Hindlimb muscle (tissue), 1 donor: ENCODE results near the gene CRADD. TPM values are rescaled to one million over a fixed set of nuclear protein-coding genes. Genes with fewer than 3 reads are reported as not detected.
"Not testable (repeated sequence)": the region's sequence is repeated elsewhere in the genome, so short reads cannot be mapped to it uniquely, and the experiment has no call there.

ENCODE experiments used
- DNase-seq: peaks from one replicate; pipeline ENCODE4 v3.0.0-alpha.2; 2013
- polyA plus RNA-seq: library from polyadenylated mRNA; unstranded; fragments of 120-200 nt; gene quantifications from one replicate; pipeline ENCODE4 v1.2.1, GENCODE V29; 2013; ENCODE audit not compliant: insufficient read length

The CRADD gene
- polyA plus RNA-seq, 1 donor: 12.3 TPM

DNA sequence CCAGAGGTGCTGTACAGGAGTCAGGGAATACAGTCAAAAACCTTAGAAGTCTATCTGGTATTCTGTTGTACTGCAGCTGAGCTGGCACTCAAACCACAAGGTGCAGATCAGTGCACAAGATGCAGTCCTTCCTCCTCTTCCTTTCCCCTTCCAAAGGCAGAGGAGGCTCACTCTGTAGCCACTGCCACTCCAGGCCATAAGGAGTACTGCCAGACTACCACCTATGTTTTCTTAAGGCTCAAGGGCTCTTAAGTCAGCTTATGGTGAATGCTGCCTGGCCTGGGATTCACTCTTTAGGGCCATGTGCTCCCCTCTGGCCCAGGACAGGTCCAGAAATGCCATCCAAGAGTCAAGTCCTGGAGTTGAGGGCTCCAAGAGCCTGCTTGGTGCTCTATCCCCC, 200.3 kb downstream of the CRADD start:
- no peak for DNase-seq

DNA sequence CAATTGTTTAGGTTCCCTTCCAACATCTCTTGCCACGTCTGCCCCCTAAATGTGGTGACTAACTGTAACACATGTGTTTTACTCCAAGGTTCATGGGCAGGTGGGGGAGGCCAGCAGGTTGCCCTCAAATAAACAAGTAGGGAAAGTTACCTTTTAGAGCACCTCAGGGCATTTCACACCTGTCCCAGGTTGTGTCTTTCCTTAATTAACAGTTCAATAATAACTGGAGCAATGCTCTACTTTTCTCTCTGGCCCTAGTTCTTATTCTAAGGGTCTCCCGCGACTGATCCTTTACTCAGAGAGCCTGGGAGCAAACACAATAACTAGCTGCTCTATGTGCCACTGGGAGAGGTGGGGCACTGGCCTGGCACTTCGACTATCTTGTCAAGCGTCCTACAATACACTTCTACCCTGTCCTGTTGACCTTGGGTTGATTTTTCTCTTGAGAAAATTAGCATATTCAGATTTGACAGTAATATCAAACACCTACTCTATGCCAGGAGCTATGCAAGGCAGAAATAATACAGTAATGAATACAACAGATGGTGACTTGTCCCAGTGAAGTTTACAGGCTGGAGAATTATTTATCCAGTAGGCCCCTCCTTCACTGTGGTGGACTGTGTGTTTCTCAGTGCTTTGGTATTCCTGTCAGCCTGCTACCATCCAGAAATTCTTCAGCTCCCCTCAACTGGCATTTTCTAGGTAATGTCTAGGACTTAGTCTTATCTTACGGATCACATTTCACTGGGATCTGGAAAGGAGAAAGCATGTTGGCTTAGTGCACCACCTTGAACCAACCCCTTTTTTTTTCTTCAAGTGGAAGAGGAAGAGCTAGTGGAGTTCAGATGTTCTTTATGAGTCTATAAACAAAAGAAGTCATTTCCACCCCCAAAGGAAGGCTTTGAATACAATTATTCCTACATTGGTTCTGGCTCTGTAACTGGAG, 202.6 kb downstream of the CRADD start:
- DNase-seq: no peak

DNA sequence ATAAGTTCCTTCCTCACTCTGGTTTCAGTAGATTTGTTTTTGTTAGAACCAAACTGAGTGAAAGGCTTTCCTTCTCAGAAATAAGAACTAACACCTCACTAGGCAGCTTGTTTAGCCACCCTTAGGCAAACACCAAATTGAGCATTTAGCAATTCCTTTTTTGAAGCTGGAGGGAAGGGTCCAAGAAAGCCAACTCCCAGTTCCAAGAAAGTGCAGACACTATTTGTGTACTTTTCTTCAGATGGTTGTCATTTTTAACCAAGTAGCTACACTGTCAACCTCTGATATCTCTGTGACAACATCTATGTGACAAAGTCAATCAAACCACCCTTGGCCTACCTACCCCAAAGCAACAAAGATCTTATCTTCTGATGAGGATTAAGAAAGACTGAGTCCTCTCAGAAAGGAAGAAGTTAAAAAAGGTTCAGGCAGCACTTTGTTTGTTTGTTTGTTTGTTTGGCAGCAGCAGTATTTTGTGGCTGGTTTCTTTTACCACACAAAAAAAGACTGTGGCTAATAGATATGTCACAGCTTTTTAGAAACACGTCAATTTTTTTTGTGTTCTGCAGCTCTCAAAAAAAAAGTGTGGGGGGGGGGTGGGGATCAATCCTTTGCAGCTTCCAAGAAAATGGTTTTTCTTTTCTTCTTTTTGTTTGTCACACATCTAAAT, 203.8 kb downstream of the CRADD start:
- DNase-seq: no peak

DNA sequence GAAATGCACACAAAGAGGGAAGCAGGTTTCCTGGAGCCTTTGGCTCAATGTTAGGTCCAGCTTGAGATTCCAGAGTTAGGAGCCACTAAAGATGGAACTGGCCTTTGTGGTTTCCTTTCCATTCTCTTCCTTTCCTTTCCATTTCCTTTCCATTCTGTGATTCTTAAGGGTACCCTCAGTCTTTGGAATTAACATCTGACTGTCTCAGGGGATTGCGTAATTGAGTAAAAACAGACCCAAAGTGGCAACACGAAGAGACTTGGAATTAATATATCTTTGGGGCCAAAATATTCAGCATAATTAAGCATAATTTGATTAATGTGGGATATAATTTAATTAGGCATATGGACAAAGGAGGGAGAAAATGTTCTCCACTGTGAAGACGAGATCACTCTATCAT, 205.6 kb downstream of the CRADD start:
- DNase-seq: no peak

DNA sequence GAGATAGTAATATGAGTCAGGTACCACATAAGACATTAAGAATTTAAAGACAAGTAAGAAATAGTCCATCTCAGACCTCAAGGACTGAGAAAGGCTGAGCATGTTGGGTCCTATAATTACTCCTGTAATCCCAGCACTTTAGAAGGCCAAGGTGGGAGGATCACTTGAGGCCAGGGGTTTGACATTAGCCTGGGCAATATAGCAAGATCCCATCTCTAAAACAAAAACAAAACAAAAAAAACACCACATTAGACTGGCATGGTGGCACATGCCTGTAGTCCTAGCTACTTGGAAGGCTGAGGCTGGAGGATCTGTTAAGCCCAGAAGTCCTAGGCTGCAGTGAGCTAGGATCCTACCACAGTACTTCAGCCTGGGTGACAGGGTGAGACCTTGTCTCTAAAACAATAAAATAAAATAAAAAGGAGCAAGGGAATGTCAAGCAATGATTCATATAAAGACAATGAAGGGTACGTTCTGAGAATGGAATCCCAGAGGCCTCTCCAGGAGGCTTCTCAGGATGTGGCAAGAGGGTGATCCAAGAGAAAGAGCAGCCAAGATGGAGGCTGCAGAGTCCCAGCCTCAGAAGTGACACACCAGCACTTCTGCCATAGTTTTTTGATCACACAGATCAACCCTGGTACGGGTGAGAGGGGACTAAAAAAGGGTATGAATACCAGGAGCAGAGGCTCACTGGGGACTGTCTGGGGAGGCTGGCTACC, 206.4 kb downstream of the CRADD start:
- no peak for DNase-seq

DNA sequence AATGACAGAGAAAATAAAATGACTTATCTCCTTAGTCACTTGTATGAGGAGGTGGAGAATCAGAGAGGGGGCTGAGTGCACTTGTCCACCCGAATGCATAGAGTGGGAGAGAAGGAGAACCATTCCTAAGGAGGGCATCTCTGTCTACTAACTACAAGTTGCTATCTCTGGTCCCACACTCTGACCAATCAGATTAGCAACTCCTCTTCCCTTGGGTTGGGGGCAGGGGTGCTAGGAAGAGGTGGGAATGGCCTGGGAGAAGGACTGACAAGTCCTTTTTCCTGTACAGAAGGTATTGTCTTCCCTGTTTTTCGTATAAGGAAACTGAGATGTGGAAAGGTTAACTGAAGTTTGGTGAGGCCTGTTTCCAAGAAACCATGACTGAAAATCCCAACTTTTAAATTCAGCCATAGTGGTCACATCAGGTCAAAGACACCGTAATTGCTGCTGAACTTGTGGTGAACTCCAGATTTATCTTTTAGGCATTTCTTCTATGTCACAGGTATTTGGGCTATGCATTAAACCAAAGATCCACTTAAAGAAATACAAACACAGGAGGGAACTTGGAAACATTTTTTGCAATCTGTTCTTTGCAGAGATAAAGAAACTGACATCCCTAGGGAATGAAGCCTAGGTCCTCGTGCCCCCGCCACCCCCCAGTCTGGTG, 207.8 kb downstream of the CRADD start:
- DNase-seq: no peak

DNA sequence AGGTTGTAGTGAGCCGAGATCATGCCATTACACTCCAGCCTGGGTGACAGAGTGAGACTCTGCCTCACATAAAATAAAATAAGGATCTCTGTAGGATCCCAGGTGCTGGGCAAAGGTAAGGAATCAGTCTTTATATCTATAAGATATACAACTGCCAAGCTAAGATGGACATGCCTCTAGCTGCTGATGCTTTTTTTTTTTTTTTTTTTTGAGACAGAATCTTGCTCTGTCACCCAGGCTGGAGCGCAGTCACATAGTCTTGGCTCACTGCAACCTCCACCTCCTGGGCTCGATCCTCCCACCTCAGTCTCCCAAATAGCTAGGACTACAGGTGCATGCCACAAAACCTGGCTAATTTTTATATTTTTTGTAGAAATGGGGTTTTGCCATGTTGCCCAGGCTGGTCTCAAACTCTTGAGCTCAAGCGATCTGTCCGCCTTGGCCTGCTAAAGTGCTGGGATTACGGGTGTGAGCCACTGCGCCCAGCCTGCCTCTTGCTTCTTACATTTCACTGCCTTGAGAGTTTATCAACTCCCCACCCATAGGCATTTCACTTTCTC, 208.9 kb downstream of the CRADD start:
- not testable (repeated sequence) for DNase-seq

DNA sequence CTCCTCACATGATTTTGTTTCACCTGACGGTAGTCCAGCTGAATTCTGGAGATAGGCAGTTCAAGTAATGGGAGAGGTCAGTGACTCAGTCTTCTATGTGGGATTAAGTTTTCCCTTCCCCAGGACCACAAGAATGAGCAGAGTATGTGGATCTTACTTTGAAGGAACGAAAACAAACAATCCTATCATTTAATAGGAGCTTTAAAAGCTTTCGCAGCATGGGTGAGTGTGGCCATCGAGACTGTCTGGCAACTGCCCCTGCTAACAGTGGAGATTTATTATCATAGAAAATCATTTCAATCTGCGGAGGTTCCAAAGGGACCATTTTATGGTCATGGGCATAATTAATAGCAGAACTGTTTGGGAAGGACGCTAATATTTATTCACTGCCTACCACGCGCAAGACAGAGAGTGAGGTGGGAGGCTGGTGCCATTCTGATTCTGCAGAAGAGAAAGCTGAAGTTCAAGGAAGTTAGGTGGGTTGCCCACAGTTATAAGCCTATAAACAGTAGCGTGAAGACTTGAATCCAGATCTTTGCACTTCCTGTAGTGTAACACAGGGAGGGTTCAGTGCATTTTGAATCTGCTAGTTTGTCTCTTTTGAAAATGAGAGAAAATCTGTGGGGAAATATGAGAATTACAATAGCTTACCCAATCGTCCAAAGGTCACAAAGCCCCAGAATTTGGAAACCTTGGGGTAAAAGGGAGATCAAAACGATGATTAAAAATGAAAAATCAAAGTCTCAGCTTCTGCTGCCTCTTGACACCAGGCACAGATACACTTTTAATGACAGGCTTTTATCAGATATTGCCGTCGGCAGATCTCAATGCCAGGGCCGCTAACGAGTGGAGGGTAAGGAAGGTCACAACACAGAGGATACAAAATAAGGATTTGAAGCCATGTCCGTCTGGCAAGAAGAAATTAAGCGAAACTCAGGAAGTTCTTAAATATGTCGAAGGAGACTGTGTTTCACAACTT, 209.6 kb downstream of the CRADD start:
- DNase-seq: no peak

DNA sequence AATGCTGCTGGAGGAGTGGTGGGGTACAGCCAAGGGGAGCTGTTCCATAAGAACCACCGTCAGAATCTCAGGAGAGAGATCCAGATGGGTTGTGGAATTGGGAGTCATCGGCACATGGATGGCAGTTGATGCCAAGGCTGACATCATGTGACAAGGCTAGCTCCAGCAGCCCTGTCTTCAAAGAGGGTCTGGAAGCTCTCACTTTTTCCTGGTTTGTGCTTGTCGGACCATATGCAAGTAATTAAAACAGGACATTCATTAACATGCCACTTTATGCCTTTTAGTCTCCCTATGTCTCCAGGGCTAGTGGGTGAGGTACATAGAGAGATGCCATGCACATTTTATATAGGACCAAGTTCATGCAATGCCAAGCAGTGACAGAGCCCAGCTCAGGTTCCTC, 211.8 kb downstream of the CRADD start:
- DNase-seq: no peak

DNA sequence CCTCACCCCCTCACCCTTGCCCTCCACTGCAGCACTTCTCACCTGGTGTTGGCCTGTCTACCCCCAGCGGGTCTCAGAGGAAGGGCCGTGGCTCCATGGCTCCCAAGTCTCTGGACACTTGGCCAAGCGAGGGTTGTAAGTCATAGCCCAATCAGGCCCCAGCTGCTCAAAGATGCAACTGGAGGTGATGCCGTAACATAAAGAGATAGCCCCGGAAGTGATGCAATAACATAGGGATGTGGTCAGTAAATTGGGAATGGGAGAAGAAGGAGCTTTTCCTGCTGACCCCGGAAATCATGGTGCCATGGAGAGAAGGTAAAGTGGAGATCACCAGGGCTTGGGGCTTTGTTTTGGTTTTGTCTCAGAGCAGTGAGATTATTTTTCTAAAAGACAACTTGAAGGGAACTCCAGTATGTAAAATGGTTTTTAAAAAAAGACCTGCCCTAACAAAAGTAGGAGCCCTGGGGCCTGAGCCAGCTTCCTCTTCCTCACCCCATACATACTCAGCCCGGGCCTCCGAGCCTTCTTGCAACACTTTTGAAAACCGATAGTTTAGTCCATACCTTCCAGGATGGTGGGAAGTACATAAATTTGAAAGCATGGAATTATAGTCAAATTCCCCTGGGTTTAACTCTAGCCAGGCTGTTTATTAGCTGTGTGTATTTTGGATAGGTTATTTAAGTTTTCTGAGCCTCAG, 212.5 kb downstream of the CRADD start:
- no peak for DNase-seq

DNA sequence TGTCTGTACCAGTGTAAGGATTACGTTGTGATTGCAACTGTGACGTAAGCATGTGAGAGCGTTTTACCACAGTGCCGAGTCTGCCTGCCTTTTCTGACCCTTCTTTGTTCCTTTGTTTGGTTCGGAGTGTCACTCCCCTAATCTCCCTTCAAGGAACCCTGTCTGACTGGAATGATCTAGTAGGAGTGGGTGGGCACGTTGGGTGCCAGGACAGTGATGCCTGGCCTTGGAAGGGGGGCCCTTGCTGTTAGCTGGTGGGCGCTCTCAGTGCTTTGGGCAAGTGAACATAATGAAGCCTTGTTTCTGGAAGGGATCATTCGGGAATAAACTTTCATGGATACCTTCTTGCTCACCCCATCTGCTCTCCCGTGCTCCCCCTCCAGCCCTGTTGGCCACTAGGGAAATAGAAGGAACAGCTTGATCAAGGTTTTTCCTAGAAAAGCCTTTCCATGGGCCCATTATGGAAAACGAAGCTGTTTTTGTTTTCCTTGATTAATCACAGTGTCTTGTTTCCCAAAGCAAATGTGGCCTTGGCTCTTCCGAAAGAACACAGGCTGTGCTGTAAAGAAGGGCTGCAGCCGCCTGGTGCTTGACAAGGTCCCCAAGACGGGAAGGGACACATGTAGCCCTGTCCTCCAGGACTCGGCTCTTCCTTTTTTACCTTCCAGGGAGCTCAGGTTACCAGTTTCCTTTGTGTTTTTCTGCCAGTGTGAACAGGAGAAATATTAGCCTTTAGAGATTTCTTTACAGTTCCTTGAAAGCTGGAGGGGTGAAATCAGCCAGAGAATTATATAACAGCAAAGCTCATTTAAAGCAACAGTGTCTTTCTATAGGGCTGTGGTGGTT, 215.5 kb downstream of the CRADD start:
- peak; percentile 61 for DNase-seq

DNA sequence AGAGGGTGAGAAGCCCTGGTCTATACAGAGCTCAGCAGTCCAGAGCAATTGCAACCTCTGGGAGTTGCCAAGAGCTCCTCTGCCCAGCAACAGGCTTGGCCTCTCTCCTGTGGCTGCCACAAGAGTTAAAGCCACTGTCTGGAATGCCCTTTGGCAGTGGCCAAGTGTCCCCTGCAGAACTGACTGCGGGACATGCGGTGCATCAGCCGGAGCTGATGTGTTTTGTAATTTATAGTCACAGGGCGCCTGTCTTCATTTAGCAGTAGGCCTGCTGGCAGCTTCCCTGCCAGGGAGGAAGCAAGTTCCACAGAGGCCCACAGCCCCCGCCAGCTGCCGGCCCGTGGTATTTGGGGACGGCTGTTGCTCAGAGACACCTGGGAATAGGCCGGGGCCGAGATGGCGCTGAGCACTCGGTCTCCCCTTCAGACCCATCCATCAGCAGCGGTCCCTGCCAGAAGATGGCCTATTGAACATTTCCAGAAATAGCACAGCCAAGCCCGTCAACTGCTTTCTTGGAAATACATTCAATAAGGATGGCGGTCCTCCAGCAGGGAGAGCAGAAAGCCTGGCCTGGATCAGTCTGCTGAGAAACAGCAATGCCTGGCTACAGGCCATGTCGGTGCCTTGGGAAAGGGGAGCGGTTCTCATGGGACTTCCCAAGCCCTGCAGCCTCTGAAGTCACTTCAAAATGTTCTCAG, 217.4 kb downstream of the CRADD start:
- peak; percentile 95 for DNase-seq

DNA sequence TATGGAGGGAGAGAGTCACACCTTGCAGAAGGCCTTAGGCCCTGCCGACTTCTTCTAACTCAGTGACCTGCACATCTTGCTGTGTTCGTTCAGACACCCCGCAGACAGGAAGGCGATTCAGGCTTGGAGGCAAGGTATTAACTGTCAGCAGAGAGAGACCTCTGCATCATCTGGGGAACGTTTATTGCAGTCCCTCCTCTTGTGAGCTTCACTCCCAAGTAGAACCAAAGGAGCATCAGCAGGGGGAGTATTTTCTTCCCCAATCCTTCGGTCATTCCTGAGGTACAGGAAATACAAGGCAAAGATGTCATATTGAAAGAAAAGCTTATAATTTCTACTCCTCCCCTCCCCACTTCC, 217.9 kb downstream of the CRADD start:
- no peak for DNase-seq

DNA sequence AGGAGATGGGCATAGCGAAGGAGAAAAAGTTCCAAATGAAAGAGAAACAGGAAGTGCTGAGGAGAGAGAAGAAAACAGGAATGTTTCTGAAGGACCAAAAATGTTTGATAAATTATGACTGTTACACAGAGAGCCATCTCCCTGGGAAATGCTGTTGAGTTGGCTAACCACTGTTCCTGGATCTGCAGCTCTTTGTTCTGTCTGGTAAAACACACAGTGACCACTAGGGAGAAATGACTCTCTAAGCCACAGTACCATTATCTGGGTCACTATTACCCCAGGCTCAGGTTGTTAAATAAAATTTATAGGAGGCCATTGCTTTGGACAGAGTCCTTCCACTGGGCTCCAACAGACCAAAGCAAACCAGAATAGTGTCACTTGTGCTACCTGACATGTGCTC, 219.3 kb downstream of the CRADD start:
- no peak for DNase-seq

DNA sequence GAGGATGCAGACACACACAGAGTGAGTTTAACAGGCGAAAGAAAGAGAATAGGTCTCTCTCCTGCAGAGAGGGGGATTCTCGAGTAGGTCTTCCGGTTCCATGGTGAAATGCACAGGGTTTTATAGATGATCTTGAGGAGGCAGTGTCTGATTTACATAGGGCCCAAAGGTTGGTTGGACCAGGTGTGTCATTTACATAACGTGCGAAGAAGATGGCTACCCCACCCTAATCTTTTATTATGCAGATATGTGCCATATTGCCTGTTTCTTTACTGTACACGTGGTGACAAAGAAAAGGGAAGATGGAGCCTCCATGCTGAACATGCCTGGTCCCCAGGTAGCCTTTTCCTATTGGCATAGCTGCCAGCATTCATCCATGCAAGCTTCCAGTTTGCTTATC, 219.8 kb downstream of the CRADD start:
- no peak for DNase-seq

DNA sequence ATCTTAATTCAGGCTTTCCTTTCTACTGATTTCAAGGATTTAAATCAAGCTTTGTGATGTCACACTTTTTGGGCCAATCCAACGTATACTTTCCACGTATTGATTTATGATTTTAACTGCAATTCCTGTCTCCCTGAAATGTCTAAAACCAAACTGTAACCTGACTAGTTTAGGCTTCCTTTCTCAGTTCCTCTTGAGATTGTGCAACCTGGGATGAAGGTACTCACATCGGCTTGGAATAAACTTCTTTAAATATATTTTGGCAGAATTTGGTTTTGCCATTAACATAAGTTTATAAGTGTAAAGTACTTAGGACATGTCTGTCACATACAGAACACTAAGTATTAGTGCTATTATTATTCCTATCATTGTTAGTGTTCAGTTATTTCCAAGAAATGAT, 224.6 kb downstream of the CRADD start:
- no peak for DNase-seq

DNA sequence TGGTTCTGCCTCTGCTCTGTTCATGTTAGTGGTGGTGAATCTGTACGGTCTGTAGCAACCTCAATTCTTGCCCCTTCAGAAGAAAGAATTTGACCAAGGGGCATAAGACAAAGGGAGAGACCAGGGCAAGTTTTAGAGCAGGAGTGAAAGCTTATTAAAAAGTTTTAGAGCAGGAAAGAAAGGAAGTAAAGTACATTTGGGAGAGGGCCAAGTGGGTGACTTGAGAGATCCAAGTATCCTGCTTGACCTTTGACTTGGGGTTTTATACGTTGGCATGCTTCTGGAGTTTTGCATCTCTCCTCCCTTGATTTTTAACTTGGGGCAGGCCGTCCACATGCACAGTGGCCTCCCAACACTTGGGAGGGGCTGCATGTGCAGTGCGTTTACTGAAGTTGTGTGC, 225.0 kb downstream of the CRADD start:
- no peak for DNase-seq

DNA sequence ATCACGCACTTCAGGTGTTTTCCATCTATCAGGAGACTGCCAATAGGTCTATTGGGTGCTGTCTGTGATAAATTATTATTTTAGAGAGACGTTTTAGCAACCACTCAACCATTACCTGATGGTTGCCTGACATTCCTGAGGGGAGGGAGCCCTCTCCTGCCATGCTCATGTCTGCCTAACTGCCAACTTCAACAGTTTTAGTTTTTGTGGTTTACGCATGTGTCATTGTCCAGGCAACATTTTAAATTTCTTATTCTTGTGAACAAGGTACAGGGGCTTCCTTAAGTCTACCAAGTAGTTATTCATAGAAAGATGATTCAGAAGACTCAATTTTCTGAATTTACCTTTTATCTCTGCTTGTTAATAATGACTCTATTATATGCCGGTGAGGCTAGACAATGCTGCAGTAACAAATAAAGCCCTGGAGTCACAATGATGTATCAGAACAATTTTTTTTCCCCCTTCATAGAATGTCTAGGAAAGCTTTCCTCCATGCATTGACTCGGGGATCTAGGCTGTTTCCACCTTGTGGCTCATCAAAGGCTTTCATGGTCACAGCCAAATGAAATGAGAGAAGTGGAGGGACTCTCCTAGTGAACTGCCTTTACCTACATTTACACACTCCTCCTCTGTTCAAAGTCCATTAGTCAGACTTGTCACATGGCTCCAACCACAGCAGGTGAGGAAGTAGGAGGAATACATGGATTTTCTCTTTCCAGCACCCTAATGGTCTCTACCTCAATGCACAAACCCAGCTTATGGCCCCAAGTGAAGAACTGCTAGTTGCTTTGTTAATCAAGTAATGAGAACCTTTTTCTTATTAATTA, 225.8 kb downstream of the CRADD start:
- no peak for DNase-seq
